SHP77 treated with DMSO at 0.1 percent for 48 hours (cell line): ENCODE measurements around the gene DCHS1.

Experiments
- DNase-seq: peaks from one replicate; lab custom pipeline; 2025; lab: John Stamatoyannopoulos, UW

Gene DCHS1

GRCh38 chr11:6594142-6594768 is 61.4 kb downstream of the DCHS1 start:
- DNase-seq = no peak

GRCh38 chr11:6588018-6588417 is 67.6 kb downstream of the DCHS1 start:
- DNase-seq = no peak

GRCh38 chr11:6587360-6587953 is 68.2 kb downstream of the DCHS1 start:
- no peak for DNase-seq

GRCh38 chr11:6586434-6587359 is 68.9 kb downstream of the DCHS1 start:
- no peak for DNase-seq

GRCh38 chr11:6584528-6584927 is 71.1 kb downstream of the DCHS1 start:
- DNase-seq = no peak

GRCh38 chr11:6583584-6583983 is 72.0 kb downstream of the DCHS1 start:
- DNase-seq = no peak

GRCh38 chr11:6579681-6580080 is 75.9 kb downstream of the DCHS1 start:
- no peak for DNase-seq

- no peak for DNase-seq
Observed at GRCh38 chr11:6578134-6578533, 77.5 kb downstream of the DCHS1 start.

GRCh38 chr11:6576471-6577373 is 78.9 kb downstream of the DCHS1 start:
- no peak for DNase-seq

GRCh38 chr11:6574816-6575715 is 80.5 kb downstream of the DCHS1 start:
- DNase-seq = no peak

GRCh38 chr11:6572215-6572614 is 83.4 kb downstream of the DCHS1 start:
- DNase-seq = no peak

- DNase-seq = no peak
Observed at GRCh38 chr11:6571434-6572008, 84.1 kb downstream of the DCHS1 start.
